ENCODE measurements around the gene ELK4.
A peak's percentile ranks its signal among the peaks of the same experiment; 100 is the strongest.

The ELK4 gene, protein sequence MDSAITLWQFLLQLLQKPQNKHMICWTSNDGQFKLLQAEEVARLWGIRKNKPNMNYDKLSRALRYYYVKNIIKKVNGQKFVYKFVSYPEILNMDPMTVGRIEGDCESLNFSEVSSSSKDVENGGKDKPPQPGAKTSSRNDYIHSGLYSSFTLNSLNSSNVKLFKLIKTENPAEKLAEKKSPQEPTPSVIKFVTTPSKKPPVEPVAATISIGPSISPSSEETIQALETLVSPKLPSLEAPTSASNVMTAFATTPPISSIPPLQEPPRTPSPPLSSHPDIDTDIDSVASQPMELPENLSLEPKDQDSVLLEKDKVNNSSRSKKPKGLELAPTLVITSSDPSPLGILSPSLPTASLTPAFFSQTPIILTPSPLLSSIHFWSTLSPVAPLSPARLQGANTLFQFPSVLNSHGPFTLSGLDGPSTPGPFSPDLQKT

DNA sequence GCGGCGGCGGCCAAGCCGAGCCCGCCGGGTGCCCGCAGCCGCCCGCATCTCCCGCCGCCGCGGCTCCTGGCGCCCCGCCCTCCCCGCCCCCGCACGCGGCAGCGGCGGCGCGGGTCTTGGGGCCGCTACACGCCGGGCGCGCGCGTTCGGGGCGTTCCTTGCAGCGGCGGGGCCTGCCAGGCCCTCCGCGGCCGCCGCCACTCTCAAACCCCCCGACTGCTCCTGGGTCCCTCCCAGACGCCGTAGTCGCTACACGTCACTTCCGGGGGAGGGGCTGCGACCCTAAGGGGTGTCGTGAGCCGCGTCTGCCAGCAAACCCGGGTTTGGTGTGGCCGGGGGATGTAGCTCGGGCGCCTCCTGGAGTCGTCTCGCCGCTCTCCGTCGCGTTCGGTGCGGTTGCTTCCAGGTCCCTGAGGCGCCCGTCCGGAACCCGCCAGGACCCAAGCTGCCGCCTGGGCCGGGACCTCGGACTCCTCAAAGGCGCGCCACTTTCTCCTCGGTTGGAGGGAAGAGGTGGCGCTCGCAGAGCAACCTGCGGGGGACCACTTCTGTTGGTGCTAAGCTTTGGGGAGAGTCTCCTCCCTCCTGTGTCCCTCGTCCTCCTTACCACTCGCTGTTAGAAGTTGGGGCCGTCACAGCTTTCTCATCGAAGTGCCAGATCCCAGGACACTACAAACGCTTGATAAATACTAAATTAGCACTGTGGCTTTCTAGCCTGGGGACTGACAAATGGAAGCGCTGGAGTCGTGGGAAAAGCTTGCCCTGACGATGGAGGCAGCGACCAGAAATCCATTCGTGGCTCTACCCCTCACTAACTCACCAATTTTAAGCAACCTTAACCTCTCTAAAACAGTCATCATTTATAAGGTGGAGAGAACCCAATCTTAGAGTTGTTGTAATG is at the start of gene ELK4:
Gene ELK4 (minus strand): TSS at position 244 of the 901 bp plus-strand sequence. CDS start 8,129 bp downstream, outside the sequence.
- peak; percentile 100 for DNase-seq

DNA sequence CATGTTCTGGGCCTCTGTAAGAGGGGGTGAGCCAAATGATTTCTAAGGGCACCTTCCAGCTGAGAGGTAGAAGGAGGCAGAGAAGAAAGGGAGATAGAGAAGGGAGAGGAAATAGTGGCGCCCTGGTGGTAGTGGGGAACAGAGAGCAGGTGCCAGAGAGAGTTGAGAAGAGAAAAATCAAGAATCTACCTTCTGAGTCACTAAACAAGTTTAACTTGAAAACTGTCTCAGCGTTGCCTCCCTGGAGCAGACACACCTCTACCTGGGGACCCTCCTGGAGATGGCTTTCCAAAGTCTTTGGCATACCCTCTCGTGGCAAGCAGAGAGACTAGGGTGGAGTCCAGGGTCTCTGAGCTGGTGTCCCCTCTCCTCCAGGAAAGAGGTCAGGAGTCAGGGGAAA is 49.6 kb upstream of the ELK4 start:
- DNase-seq: no peak

DNA sequence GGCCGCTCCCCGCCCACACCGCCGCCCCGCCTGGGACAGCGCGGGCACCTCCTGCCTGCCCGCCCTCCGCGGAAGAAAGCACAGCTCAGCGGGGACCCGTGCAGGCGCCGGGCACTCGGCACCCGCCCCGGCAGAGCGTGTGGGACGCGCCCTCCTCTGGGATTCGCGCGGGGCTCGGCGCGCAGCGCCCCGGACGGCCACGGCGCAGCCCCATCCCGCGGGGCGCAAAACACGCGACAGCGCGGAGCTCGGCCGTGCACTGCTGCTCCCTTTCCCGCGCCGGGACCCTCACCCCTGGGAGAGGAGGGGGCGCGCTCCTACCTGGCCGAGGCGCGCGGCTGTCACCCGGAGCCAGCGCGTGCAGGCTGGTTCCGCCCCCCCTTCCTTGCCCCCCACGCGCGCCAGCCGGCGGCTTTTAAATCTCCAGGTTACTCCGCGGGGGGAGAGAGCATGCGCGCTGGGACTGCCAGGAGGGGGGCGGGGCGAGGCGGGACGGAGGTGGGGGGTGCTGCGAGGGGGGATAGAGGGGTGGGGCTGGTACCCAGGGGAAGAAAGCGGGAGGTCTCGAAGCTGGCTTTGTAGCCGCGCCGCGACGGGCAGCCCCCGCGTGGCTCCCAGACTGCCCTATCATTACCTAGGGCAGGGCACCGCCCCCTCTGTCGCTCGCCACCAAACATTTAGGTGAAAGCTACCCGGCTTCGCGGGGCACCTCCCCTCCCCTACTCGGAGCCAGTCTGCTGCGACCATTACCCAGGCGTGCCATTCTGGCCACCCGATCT is 48.5 kb upstream of the ELK4 start, which contains the start of gene SLC45A3:
Gene SLC45A3 (minus strand): TSS at position 437 of the 779 bp plus-strand sequence. CDS start 15,853 bp downstream, outside the sequence.
- peak; percentile 62 for DNase-seq

DNA sequence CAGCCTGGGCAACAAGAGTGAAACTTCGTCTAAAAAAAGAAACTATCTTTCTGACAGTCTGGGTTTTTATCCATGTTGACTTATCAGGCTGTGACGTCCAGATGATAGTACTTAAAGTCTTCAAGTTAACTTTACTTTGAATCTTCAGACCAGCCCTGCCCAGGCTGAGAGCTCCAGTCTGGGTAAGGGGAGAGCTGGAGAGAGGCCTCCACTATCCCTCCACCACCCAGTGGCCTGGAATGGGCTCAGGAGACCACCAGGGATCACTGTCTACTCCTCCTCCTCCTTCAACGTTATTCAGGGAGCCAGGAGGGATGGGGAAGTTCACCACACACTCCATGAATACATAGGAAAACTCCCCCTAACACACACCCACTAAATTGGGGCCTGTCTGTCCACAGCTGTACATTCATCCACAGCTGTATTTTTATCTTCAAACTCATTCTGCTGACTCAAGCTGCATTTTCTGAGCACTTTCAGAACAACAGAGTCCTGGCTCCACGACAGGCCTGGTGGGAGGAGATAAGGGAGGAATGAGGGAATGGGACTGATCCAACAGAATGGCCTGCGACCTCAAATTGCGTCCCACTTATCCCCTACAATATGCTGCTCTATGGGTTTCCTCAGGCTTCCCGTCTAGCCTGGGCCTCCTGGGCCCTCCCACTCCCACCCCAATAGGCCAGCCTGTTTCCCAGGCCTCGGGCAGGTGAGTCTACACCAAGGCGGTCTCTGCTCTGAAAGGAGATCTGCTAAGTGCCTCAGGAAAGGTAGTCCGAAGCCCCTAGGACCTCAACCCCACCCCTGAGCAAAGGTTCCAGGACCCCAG is 46.7 kb upstream of the ELK4 start:
- DNase-seq: no peak

DNA sequence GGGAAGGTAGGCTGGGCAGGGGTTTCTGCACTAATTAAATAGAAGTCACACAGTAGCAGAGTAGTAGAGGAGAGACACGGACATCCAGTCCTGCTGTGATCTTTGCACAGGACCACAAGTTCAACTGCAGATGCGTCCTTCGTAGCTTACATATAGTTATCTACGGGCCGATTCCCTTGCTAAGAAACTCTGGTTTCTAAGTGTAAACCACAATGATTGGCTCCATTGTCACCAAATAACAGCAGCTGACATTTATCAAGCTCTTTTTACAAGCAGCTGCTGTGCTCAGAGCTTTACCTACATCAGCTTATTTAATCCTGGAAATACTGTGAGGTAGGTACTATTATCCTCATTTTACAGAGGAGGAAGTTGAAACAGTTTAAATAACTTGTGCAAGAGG is 45.4 kb upstream of the ELK4 start:
- DNase-seq: no peak

DNA sequence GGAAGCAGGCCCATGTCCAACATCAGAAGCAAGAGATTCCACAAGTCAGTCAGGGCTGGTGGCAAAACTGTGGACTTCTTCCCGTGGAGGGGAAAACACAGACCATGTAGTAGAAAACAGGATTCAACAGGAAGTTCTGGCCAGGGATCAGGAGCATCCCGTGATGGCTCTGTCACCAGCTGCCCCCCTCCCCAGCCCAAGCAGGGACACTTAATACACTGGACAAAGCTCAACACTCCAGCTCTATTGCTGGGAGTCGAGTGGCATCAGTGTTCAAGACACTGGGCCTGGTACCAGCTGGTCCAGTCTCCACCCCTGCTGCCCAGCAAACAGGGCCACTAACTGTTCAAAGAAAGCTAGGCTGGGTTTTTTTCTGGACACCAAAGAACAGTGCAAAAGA is 44.8 kb upstream of the ELK4 start:
- no peak for DNase-seq

DNA sequence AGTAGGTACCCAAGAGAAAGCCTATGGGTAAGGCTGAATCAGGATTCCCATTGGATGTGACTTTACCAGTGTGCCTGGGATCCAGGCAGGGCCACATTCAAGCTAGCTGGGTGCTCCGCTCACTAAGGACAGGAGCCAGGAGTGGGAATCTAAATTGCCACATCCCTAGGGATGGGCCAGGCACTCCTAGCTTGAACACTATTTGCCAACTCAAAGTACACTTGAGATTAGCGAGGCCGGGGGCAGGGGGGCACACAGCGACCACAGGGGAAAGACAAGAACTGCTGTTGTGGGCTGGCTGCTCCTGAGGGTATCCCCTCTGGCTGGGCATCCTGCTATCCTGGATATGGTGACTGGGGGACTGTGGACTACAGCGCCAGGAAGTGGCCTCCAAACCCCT is 44.2 kb upstream of the ELK4 start:
- no peak for DNase-seq

DNA sequence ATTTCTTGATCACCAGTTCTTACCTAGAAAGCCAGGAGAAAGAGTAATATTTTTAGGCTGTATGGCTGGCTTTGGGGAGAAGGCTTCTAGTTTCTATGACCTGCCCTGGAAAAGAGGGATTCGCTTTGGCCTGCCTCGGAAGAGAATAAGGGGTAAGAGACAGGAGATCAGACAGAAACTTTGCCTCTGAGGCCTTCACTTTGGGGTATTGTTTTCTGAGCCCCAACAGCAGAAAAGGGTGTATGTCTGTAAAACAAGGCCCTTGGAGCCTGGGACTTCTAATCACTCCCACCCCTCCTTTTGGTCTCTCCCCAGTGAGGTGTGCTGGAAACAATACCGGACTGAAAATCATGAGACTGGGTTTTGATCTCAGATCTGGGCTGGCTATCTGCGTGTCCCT is 43.4 kb upstream of the ELK4 start:
- DNase-seq: no peak

DNA sequence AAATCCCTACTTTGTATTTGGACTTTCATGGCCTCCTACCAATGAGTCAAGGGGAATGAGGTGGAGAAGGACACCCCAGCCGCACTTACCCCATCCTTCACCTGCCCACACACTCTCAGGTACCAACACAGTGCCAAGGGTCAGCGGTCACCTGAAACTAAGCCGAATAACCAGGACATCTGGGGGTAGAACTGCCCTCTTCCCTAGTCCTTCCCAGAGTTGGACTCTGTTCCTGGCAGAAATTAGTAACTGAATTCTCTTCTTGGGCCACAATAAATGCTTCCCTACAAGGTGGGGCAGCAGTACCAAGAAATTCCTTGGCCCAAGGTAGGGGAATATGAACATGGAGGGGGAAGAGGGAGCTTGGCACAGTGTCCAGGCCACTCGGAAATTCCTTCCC is 41.2 kb upstream of the ELK4 start:
- no peak for DNase-seq

DNA sequence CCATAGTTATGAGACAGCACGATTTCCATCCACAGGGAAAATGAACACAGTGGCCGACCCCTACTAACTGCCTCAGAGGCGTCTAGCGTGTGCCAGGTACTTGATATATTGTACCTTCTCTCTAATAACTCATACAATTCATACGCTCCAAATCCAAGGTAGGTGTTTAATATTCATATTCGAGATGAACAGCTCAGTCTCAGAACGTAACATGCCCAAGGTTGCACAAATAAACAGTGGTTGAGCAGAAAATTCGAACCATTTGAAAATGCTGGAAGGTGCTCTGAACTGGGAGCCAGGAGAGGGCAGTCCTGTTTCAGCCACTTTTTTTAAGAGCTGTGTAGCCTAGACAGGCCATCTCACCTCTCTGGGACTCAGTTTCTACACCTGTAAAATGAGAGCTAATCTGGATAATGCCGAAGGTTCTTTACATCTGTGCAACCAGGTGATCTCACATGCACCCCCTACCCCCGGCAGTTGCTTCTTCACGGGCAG is 40.6 kb upstream of the ELK4 start:
- no peak for DNase-seq

DNA sequence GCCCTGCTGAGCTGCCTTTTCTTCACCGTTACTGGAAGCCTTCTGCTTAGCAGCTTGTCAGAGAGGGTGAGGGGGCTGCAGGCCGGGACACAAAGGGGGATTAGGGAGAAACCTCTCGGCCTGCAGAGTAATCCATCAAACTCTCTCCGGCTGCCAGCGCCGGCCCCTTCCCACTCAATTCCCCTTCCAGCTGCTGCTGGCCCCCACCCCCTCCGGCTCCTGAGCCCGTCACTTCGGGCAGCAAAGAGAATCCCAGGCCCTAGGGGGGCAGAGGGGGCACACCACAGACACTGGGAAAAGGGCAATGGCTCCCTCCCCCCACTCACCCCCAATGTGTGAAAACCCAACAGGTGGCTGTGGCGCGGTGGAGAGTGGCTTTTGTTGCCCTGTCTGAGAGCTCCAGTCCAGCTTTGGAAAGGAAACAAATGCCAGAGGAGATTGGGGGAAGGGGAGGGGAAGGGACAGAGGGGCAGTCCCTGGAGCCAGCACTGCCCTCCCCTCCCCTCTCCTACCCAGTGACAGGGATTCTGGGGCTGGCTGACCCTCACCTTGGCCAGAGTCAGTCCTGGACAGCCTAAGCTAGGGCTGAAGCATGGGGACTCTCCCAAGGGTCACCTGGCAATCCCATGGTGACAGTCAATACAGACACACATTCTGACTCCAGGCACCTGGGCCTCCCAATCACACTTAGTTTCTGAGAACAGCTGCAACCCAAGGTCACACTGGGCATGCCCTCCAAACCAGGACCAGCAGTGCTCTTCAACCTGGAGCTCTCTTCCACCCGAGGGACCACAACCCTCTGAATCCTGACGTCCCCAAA is 39.0 kb upstream of the ELK4 start:
- DNase-seq: no peak

DNA sequence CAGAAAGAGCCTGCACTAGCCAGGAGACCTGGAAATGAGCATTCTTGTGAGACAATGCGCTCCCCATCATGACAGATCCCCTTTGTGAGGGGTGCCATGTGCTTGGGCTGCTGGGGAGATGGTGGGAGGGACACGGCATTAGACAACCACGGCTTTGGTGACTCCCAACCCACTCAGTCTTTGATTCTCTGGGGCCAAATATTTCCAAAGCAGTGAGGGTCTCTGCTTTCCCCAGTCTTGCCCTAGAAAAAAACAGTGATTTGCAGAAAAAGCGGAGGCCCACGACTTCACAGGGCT is 38.3 kb upstream of the ELK4 start:
- no peak for DNase-seq

DNA sequence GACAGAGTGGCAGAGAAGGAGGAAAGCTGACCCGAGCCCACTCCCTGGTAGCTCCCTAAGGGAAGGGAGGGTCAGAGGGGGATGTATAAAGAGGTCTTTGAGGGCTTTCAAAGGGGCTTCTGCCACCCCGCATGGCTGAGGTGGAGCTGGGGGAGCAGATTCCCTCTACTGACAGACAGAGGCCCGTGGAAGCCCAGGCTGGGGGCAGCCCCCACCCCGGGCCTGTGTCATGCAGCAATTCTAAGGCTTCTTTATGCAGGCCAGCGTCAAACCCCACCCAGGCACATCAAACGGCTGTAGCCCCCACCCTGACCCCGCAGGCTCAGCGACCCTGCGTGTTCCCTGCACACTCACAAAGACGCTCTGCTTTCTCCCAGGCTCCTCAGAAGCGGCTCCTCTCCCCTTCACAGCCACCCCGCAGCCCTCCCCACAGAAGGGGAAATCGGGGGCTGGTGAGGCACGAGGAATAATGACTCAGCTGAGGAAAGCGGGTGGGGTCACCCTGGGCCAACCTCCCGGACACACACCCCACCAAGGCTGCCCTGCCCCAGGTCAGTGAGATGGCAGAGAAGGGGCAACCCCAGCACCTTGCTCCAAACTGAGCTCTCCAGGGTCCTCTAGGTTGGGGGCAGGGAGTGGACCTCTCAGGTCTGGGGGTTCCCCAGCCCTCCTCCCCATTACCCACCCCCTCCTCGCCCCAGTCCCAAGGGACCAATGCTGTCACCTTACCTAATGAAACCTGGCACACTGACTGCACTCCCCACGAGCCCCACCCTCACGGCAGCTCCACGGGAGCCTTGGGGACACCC is 37.7 kb upstream of the ELK4 start:
- no peak for DNase-seq

DNA sequence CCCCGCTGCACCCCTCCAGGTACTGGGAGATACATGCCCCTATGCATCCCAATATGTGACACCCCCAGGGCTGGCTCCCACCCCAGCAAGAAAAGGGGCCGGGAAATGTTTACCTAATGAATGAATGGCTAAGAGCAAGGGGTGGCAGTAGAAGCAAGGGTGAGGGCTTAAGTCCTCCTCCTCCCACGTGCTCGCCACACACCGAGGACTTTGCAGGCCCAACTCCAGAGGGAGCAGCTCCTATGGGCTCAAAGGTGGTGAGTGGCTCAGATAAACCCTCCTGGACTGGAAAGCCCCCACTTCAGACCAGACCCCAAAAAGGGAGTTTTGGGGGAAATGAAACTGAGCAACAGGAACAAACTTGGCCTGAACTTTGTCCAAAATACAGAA is 37.1 kb upstream of the ELK4 start:
- no peak for DNase-seq

DNA sequence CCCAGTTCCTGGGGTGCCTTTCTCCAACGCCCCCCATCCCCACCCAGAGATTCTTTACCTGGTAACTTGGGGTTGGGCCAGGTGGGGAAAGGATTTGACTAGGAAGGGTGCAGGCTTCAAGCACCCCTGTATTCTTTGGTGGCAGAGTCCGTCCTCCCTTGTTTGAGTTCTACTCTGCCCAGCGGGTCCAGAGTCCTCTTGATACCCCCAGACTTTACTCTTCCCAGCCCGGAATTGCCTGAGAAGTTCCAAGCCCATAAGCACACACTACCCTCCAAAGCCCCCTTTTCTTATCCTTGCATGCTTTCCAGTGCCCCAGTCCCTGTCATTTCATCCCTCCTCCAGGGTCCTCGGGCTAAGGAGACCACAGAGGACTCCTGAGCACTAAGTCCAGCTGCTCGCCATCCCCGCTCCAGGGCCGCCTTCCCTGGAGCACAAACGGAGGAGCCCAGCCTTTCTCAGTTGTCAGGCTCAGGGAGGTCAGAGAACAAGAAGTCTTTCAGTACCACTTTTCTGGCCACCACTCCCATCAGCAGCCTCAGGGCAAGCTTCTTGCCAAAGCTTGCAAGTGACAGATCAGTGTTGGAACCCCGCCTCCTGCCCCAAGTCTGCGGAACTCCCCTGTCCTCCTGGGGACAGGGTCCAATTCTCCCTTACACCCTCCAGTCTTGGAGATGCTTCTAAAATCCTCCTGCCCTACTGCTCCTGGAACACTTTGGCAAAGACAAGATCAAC is 36.3 kb upstream of the ELK4 start:
- DNase-seq: no peak

DNA sequence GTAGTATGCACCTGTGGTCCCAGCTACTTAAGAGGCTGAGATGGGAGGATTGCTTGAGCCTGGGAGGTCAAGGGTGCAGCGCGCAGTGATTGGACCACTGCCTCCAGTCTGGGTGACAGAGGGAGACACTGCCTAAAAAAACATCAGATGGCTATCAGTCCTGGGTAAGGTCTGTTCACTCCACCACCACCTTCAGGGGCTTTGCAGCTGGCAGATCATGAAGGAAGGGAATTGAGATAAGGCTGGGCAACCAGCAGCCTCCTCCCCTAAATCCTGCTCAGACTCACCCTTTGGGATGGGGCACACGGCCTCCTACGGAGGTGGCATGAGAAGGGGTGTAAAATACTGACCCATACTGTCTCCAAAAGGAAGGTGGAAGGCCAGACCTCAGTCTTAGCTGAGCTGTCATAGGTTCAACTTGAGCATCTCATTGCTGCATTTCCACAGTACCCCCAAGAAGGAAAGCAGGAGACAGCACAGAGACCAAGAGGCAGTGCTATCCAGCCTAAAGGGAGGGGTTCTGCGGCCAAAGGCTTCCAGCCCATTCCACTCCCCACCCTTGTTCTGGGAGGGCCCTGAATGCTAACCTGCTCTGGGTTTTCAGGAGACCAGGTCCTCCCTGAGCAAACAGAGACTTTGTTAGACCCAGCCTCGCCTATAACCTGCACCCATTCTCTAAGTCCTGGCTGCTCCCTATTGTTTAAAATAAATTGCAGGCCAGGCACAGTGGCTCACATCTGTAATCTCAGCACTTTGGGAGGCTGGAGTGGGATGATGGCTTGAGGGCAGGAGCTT is 34.8 kb upstream of the ELK4 start:
- DNase-seq: no peak

DNA sequence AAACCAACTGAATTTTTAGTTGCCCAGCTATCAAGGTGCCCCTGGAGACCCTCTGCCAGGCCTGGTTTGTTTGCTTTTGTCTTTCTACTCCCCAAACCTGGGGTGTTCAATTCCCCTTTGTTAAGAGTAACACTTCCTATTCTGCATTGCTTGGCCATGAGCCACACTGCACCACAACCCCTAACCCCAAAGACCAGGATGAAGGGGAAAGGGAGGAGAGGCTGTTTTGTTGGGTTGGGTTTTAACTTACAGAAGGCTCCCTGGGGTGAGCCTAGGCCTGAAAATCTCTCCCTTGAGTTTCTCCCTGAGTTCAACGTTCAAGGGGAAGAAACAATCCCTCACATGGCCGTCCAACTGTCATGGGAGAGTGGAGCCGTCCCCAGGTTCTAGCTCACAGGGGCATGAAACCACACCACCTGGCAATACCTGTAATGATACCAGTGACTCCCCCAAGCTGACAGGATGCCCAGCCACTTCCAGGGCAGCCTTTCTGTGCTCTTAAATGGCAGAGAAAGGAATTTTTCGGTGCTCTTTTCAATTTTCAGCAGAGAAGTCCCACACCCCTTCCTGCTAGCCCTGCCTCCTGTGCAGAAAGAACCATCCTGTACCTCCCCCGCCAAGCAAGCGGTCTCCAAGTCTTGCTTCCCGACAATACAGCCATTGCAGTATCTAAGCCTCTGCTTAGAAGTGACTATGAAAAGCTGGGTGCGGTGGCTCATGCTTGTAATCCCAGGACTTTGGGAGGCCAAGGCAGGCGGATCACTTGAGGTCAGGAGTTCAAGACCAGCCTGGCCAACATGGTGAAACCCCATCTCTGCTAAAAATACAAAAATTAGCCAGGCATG is 33.6 kb upstream of the ELK4 start:
- DNase-seq: no peak
